Stimulated activated CD8-positive, alpha-beta memory T cell treated with anti-CD3 and anti-CD28 coated beads, Interleukin-15, amount 100 ng/mL, for 1 hour (primary cell): ENCODE data around the gene ANO10.
"Not testable (repeated sequence)": the region's sequence is repeated elsewhere in the genome, so short reads cannot be mapped to it uniquely, and the experiment has no call there.

Experiments
- DNase-seq: peaks from one replicate; pipeline ENCODE4 v3.0.0-alpha.2; 2020; ENCODE audit warnings: low read depth

Gene ANO10

DNA sequence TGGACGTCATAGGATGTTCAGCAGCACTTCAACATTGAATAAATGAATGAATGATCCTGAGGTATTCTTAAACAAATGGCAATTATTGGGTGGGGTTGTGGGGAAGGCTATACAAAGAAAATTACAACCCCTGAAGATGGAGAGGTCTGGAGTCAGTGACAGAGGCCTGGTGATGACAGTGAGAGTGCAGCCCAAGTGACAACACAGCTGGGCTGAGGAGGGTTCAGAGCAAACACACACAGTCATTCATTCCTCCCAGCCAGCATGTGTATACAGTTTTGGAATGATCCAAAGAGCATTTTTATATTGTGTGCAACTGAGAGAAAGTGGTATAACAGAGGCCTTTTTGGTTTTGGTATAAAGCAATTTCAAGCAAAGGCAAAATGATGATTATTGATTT, 148.1 kb downstream of the ANO10 start:
- no peak for DNase-seq

- DNase-seq: no peak
Measured at GRCh38 chr3:43473244-43473643, 148.6 kb downstream of the ANO10 start.

DNA sequence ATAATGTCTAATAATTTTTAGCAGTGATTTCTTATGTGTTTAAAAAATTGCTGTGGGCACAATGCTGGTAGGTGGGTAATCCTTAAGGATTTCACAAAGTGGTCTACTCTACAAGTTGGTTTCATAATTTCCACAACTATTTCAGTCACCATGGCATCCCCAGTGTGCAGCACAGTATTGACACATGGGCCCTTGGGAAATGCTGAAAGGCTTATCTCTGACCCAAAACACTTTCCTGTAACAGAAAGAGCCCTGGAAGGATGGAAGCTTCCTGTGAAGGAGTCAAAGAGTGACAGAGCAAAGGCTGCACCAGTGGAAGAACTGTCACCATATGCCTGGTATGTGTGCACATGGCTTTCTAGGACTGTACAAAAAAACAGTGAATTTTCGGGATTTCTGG, 153.7 kb downstream of the ANO10 start:
- DNase-seq: no peak

DNA sequence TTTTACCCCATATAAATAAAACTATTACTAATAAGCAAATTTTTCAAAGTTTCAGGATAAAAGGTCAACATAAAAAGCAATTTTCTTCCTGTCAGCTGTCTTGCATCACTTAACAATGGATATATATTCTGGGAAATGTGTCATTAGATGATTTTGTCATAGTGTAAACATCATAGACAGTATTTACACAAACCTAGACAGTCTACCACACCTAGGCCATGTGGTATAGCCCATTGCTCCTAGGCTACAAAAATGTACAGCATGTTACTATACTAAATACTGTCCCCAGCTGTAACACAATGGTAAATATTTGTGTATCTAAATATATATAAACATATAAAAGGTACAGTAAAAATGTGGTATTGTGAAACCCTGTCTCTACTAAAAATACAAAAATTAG, 156.7 kb downstream of the ANO10 start:
- no peak for DNase-seq

- not testable (repeated sequence) for DNase-seq
Measured at GRCh38 chr3:43462566-43462965, 159.2 kb downstream of the ANO10 start.

- DNase-seq: no peak
Measured at GRCh38 chr3:43461345-43461744, 160.5 kb downstream of the ANO10 start.

DNA sequence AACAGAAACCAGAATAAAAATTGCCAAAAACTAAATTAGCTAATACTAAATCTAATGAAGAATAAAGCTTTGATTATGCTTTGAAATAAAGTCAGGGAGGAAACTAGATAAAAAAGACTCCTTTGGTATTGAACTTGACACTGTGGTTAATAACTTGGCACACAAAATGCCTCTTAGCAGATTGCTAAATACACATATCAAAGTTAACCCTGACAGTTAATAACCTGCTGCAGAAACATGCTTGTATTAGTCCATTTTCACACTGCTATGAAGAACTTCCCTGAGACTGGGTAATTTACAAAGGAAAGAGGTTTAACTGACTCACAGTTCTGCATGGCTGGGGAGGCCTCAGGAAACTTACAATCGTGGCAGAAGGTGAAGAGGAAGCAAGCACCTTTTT, 164.8 kb downstream of the ANO10 start:
- DNase-seq: not testable (repeated sequence)

DNA sequence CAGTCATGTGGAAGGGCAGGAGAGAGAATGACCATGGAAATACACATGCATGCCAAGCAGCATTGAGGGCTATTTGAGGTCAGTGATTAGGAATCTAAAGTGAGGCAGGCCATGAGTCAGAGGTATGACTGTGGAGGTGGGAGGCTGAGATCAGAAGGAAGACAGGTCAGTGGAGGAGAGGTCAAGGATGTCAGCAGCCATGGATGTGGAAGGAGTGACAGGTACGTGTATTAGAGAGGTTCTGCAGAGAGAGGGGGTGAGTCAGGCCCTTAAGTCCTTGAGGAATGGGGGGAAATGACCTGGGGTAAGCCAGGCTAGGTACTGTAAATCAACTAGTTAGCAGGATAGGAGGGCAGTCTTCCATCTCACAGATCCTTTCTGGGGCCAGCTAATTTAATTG, 166.6 kb downstream of the ANO10 start:
- no peak for DNase-seq

DNA sequence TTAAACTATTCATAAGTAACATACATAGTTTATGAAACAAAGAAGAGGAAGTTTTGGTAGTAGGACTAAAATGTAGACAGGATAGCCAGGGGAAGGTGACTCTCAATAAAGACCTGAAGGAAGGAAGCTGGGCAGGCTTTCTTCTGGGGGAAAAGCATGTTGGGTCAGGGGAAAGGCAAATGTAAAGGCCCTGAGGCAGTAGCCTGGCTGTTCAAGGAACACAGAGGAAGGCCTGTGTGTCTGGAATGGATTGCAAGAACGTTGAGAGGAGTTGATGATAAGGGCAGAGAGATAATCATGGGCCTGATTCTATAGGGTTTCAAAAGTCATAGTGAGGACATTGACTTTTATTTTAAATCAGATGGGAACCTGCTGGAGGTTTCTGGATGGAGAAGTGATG, 167.8 kb downstream of the ANO10 start:
- no peak for DNase-seq

GRCh38 chr3:43451670-43452254, 170.0 kb downstream of the ANO10 start:
- DNase-seq: no peak

- DNase-seq: no peak
Measured at GRCh38 chr3:43448098-43448497, 173.7 kb downstream of the ANO10 start.

DNA sequence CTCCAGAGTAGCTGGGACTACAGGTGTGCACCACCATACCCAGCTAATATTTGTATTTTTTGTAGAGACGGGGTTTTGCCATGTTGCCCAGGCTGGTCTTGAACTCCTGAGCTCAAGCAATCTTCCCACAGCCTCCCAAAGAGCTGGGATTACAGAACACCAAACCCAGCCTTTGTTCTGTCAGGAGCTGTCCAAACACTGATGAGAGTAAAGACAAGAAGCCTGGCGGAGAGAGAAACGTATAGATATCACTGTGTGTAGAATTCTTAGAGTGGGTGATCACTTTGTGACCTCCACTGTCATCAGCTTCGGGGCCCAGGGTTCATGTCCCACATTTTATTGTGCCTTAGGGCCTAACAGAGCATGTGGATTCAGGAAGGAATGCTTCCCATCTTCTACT, 176.0 kb downstream of the ANO10 start:
- DNase-seq: no peak

DNA sequence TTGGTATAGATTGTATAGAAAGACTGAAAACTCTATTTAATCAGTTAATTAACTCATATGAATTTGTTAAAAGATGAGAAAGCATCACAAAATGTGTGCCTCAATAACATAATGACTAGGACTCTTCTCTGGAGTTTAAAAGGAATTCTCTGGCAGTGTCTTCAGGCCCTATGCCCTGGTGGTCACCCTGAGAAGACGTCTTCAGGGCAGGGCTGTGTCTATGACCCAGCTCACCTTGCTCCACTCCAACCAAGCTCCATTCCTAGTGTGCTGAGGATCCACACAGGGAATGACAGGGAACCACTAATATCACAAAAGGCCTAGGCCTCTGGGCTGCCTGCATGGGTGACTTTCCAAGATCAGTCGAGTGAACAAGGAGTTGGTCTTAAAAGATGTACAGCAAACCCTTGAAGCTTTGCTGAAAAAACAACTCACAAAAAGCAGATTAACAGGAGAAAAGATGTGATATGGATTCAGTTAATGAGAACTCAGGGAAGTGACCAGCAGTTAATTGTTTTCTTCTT, 178.9 kb downstream of the ANO10 start:
- no peak for DNase-seq

DNA sequence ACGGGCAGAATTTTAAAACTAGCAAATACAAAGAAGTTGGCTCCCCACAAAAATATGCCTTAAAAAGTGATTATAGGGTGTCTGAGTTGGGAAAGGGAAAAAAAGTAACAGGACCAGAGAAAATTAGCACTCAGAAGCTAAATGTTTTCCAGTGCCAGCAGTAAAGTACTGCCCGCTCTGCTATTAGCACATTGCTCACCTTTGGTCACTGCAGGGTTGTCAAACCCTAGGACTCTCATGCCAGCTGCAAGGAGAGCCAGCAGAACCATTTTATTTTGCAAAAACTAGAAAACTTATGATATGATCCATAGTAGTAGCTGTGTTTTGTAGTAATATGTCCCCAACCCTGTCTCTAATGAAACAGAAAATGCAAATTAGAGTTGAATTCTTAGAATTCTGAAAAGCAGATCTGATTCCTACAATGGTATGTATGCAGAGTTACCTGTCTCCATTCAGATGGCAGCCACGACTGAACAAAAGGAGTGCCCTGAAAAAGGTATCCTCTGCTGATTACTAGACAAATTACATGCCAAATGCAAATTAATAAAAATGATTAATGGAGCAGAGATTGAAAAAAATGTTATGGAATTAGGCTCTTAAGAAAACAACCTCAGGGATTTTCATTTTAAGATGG, 185.2 kb downstream of the ANO10 start:
- DNase-seq: no peak

DNA sequence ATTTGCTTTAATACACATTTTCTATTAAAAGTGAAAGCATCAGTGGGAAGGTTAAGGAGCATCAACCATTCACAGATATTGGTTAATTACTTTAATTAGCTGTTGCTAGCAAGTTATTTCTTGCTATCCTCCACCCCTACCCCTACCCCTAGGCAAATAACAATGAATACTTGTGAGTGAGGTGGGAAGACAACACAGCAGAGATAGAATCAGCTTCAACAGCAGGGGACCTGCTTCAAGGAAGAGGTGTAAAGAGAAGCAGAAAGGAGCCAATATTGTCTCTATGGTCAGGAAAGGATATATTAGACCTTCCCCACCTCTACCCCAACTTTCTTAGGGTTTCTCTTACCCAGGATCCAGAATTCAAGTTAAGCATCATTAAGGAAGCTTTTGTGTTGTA, 186.1 kb downstream of the ANO10 start:
- DNase-seq: no peak

DNA sequence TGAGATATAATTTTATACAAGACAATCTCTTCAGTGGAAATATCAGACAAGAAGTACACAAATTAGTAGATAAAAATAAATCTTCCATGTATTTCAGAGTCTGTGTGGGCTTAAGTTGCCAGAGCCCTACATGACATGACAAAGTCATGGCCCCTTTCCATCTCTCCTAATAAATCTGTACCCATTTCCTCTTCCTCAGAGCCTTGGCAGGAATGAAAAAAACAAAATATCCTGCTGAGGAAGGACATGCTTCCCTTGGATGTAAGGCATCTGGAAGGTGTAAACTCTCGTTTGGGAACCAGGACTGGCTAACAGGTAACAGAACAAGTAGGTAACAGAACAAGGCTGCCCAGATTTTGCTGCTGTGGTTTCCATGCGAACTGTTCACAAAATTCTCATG, 187.4 kb downstream of the ANO10 start:
- DNase-seq: no peak

GRCh38 chr3:43432462-43432861, 189.3 kb downstream of the ANO10 start:
- no peak for DNase-seq

GRCh38 chr3:43426388-43426787, 195.4 kb downstream of the ANO10 start:
- no peak for DNase-seq

DNA sequence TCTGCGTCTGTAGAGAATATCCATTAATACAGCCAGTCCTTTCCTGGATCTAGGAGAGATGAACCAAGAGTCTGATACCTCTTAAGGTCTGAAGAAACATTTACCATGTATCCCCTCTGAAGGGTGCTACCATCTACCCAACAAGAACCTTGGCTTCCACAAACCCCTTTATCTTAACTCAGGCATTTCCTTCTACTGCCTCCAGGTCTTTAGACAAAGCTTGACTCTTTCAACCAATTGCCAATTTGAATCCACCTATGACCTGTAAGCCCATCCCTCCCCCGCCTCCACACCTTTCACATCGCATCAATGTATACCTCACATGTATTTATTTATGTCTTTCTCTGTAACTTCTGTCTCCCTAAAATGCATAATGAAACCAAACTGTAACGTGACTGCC, 196.0 kb downstream of the ANO10 start:
- no peak for DNase-seq

- DNase-seq: no peak
Measured at GRCh38 chr3:43423639-43424038, 198.2 kb downstream of the ANO10 start.

- DNase-seq: no peak
Measured at GRCh38 chr3:43423142-43423541, 198.7 kb downstream of the ANO10 start.

DNA sequence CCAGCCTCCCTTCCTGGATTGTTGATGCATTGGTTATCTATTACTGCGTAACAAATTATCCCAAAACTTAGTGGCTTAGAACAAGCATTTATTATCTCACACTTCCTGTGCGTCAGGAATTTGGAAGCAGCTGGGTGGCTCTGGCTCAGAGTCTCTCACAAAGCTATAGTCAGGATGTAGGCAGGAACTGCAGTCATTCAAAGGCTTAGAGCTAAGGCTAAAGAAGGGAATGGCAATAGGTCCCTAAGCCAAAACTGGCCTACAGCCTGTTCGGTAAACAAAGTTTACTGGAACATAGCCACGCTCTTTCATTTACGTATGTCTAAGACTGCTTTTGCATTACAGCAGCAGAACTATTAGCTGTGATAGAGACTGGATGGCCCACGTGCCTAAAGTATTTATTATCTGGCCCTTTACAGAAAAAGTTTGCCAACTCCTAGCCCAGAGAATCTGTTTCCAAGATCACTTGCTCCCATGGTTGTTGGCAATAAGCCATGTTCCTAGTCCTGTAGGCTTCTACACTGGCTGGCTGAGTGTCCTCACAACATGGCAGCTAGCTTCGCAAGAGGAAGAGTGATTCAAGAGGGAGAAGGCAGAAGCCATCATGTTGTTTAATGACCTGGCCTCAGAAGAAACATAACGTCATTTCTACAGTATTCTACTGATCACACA, 203.1 kb downstream of the ANO10 start:
- no peak for DNase-seq

DNA sequence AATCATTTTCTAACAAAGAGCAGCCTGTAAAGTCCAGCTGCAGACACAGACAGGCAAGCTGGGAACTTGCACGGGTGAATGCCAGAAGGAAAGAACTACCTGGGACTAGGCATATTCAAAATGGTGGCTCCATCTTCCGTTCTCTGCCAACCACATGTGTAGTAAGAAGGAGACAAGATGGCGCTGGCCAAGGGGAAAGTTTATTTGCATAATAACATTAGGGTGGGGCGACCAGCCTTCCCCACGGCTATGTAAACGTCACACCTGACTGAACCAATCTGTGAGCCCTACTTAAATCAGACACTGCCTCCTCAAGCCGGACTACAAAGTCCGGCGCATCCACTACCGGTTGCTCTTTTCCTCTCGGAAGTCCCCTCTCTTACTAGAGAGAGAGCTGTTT, 204.7 kb downstream of the ANO10 start:
- DNase-seq: no peak

- no peak for DNase-seq
Measured at GRCh38 chr3:43415088-43415487, 206.7 kb downstream of the ANO10 start.
